Measurements from ENCODE around the gene FAM98A.

DNA sequence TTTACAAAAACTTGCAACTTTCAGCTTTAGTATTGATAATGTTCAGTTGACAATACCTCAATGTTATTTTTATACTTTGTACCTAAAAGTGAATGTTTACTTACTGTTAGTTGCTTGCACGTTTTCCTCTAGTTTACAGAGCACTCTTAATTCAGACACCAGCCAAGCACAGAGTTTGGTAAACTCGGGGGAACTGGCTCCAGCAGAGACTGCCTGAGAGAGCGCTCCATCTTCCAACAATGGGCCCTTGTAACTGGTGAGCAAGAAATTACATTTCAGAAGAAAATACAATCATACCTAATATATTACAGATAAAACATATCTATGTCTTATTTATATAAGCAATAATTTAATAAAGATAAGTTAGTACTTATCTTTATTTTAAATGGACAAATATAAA lies 3.7 kb downstream of the FAM98A start:
- TF ChIP-seq, protein P1, sequence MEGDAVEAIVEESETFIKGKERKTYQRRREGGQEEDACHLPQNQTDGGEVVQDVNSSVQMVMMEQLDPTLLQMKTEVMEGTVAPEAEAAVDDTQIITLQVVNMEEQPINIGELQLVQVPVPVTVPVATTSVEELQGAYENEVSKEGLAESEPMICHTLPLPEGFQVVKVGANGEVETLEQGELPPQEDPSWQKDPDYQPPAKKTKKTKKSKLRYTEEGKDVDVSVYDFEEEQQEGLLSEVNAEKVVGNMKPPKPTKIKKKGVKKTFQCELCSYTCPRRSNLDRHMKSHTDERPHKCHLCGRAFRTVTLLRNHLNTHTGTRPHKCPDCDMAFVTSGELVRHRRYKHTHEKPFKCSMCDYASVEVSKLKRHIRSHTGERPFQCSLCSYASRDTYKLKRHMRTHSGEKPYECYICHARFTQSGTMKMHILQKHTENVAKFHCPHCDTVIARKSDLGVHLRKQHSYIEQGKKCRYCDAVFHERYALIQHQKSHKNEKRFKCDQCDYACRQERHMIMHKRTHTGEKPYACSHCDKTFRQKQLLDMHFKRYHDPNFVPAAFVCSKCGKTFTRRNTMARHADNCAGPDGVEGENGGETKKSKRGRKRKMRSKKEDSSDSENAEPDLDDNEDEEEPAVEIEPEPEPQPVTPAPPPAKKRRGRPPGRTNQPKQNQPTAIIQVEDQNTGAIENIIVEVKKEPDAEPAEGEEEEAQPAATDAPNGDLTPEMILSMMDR (IDR thresholded peaks at IDR 0.05): no peak
- TF ChIP-seq, protein P2, sequence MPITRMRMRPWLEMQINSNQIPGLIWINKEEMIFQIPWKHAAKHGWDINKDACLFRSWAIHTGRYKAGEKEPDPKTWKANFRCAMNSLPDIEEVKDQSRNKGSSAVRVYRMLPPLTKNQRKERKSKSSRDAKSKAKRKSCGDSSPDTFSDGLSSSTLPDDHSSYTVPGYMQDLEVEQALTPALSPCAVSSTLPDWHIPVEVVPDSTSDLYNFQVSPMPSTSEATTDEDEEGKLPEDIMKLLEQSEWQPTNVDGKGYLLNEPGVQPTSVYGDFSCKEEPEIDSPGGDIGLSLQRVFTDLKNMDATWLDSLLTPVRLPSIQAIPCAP (CRISPR knock-in tag; IDR thresholded peaks at IDR 0.05): no peak
- TF ChIP-seq TEAD4 (CRISPR knock-in tag; IDR thresholded peaks at IDR 0.05): no peak
- no peak for TF ChIP-seq NFYB (CRISPR knock-in tag; conservative IDR thresholded peaks at IDR 0.05; ENCODE audit: low read depth)
- TF ChIP-seq, protein P3, sequence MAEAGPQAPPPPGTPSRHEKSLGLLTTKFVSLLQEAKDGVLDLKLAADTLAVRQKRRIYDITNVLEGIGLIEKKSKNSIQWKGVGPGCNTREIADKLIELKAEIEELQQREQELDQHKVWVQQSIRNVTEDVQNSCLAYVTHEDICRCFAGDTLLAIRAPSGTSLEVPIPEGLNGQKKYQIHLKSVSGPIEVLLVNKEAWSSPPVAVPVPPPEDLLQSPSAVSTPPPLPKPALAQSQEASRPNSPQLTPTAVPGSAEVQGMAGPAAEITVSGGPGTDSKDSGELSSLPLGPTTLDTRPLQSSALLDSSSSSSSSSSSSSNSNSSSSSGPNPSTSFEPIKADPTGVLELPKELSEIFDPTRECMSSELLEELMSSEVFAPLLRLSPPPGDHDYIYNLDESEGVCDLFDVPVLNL (CRISPR knock-in tag; IDR thresholded peaks at IDR 0.05; ENCODE audit: borderline replicate concordance, low read depth): no peak
- TF ChIP-seq JUN (CRISPR knock-in tag; IDR thresholded peaks at IDR 0.05): no peak
- TF ChIP-seq, protein P4, sequence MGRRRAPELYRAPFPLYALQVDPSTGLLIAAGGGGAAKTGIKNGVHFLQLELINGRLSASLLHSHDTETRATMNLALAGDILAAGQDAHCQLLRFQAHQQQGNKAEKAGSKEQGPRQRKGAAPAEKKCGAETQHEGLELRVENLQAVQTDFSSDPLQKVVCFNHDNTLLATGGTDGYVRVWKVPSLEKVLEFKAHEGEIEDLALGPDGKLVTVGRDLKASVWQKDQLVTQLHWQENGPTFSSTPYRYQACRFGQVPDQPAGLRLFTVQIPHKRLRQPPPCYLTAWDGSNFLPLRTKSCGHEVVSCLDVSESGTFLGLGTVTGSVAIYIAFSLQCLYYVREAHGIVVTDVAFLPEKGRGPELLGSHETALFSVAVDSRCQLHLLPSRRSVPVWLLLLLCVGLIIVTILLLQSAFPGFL (CRISPR knock-in tag; IDR thresholded peaks at IDR 0.05; ENCODE audit: borderline replicate concordance): no peak
- TF ChIP-seq, protein P5, sequence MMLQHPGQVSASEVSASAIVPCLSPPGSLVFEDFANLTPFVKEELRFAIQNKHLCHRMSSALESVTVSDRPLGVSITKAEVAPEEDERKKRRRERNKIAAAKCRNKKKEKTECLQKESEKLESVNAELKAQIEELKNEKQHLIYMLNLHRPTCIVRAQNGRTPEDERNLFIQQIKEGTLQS (CRISPR knock-in tag; conservative IDR thresholded peaks at IDR 0.05): no peak
- no peak for TF ChIP-seq ZNF232 (CRISPR knock-in tag; IDR thresholded peaks at IDR 0.05)
- TF ChIP-seq, protein P6, sequence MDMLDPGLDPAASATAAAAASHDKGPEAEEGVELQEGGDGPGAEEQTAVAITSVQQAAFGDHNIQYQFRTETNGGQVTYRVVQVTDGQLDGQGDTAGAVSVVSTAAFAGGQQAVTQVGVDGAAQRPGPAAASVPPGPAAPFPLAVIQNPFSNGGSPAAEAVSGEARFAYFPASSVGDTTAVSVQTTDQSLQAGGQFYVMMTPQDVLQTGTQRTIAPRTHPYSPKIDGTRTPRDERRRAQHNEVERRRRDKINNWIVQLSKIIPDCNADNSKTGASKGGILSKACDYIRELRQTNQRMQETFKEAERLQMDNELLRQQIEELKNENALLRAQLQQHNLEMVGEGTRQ (CRISPR knock-in tag; IDR thresholded peaks at IDR 0.05): no peak
- TF ChIP-seq, protein P7, sequence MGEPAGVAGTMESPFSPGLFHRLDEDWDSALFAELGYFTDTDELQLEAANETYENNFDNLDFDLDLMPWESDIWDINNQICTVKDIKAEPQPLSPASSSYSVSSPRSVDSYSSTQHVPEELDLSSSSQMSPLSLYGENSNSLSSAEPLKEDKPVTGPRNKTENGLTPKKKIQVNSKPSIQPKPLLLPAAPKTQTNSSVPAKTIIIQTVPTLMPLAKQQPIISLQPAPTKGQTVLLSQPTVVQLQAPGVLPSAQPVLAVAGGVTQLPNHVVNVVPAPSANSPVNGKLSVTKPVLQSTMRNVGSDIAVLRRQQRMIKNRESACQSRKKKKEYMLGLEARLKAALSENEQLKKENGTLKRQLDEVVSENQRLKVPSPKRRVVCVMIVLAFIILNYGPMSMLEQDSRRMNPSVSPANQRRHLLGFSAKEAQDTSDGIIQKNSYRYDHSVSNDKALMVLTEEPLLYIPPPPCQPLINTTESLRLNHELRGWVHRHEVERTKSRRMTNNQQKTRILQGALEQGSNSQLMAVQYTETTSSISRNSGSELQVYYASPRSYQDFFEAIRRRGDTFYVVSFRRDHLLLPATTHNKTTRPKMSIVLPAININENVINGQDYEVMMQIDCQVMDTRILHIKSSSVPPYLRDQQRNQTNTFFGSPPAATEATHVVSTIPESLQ (CRISPR knock-in tag; IDR thresholded peaks at IDR 0.05): no peak
- TF ChIP-seq, protein P8, sequence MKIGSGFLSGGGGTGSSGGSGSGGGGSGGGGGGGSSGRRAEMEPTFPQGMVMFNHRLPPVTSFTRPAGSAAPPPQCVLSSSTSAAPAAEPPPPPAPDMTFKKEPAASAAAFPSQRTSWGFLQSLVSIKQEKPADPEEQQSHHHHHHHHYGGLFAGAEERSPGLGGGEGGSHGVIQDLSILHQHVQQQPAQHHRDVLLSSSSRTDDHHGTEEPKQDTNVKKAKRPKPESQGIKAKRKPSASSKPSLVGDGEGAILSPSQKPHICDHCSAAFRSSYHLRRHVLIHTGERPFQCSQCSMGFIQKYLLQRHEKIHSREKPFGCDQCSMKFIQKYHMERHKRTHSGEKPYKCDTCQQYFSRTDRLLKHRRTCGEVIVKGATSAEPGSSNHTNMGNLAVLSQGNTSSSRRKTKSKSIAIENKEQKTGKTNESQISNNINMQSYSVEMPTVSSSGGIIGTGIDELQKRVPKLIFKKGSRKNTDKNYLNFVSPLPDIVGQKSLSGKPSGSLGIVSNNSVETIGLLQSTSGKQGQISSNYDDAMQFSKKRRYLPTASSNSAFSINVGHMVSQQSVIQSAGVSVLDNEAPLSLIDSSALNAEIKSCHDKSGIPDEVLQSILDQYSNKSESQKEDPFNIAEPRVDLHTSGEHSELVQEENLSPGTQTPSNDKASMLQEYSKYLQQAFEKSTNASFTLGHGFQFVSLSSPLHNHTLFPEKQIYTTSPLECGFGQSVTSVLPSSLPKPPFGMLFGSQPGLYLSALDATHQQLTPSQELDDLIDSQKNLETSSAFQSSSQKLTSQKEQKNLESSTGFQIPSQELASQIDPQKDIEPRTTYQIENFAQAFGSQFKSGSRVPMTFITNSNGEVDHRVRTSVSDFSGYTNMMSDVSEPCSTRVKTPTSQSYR (CRISPR knock-in tag; IDR thresholded peaks at IDR 0.05): no peak
- no peak for TF ChIP-seq NR1H2 (CRISPR knock-in tag; IDR thresholded peaks at IDR 0.05)

Data from WTC11 (cell line).